ENCODE results near the gene TBCA.

GRCh38 chr5:77767301-77767700, 8.8 kb downstream of the TBCA start:
- TF ChIP-seq CTCF (IDR thresholded peaks at IDR 0.05): no peak
- no peak for TF ChIP-seq POLR2A (IDR thresholded peaks at IDR 0.05)

Measured in heart left ventricle (tissue), 13 donors.